ENCODE results near the gene GNAI3. TPM values are rescaled to one million over a fixed set of nuclear protein-coding genes. Genes with fewer than 3 reads are reported as not detected.

GNAI3 gene
- total and polyA plus RNA-seq, 2 of the 8 experiments (the other 6 are each of a cell fraction or from before 2014, with no cell fraction given), result 4.0 to 9.8 TPM

DNA sequence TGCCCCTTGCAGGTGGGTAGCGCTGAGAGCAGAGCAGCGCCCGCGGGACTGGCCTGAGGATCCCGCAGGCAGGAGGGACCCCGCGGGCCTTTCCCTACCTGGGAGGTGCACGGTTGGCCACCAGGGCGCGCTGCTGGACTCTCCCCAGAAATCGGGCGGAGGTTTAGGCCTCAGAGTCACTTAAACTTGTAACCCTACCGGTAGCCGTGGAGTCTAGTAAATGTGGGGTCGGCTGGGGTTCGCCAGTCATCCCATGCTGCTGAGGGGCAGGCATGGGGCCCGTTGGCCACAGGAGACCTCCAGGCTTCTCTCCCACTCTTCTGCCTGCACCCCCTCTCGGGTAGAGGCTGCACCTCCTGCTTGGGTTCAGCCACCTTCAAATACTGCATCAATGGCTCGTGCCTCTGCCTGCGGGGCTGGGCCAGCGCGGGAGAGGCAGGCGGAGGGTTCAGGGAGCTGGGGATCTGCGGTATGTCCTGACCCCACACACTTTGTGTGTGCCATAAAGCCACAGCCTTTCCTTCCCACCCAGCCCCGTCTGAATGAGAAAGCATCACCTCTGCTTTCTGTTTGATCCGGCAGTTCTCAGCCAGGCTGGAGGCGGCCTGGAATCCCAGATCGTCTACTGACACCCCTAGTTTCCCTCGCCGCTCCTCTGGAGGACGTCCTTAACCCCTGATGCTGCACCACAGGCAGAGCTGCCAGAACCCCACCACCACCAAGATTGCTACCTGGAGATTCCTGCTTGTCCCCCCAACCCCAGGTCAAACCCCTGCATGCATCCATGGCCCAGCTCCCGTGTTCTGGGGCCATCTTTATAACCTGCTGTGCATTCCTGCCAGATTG, 95.2 kb downstream of the GNAI3 start (continued):
- TF ChIP-seq, protein P1, sequence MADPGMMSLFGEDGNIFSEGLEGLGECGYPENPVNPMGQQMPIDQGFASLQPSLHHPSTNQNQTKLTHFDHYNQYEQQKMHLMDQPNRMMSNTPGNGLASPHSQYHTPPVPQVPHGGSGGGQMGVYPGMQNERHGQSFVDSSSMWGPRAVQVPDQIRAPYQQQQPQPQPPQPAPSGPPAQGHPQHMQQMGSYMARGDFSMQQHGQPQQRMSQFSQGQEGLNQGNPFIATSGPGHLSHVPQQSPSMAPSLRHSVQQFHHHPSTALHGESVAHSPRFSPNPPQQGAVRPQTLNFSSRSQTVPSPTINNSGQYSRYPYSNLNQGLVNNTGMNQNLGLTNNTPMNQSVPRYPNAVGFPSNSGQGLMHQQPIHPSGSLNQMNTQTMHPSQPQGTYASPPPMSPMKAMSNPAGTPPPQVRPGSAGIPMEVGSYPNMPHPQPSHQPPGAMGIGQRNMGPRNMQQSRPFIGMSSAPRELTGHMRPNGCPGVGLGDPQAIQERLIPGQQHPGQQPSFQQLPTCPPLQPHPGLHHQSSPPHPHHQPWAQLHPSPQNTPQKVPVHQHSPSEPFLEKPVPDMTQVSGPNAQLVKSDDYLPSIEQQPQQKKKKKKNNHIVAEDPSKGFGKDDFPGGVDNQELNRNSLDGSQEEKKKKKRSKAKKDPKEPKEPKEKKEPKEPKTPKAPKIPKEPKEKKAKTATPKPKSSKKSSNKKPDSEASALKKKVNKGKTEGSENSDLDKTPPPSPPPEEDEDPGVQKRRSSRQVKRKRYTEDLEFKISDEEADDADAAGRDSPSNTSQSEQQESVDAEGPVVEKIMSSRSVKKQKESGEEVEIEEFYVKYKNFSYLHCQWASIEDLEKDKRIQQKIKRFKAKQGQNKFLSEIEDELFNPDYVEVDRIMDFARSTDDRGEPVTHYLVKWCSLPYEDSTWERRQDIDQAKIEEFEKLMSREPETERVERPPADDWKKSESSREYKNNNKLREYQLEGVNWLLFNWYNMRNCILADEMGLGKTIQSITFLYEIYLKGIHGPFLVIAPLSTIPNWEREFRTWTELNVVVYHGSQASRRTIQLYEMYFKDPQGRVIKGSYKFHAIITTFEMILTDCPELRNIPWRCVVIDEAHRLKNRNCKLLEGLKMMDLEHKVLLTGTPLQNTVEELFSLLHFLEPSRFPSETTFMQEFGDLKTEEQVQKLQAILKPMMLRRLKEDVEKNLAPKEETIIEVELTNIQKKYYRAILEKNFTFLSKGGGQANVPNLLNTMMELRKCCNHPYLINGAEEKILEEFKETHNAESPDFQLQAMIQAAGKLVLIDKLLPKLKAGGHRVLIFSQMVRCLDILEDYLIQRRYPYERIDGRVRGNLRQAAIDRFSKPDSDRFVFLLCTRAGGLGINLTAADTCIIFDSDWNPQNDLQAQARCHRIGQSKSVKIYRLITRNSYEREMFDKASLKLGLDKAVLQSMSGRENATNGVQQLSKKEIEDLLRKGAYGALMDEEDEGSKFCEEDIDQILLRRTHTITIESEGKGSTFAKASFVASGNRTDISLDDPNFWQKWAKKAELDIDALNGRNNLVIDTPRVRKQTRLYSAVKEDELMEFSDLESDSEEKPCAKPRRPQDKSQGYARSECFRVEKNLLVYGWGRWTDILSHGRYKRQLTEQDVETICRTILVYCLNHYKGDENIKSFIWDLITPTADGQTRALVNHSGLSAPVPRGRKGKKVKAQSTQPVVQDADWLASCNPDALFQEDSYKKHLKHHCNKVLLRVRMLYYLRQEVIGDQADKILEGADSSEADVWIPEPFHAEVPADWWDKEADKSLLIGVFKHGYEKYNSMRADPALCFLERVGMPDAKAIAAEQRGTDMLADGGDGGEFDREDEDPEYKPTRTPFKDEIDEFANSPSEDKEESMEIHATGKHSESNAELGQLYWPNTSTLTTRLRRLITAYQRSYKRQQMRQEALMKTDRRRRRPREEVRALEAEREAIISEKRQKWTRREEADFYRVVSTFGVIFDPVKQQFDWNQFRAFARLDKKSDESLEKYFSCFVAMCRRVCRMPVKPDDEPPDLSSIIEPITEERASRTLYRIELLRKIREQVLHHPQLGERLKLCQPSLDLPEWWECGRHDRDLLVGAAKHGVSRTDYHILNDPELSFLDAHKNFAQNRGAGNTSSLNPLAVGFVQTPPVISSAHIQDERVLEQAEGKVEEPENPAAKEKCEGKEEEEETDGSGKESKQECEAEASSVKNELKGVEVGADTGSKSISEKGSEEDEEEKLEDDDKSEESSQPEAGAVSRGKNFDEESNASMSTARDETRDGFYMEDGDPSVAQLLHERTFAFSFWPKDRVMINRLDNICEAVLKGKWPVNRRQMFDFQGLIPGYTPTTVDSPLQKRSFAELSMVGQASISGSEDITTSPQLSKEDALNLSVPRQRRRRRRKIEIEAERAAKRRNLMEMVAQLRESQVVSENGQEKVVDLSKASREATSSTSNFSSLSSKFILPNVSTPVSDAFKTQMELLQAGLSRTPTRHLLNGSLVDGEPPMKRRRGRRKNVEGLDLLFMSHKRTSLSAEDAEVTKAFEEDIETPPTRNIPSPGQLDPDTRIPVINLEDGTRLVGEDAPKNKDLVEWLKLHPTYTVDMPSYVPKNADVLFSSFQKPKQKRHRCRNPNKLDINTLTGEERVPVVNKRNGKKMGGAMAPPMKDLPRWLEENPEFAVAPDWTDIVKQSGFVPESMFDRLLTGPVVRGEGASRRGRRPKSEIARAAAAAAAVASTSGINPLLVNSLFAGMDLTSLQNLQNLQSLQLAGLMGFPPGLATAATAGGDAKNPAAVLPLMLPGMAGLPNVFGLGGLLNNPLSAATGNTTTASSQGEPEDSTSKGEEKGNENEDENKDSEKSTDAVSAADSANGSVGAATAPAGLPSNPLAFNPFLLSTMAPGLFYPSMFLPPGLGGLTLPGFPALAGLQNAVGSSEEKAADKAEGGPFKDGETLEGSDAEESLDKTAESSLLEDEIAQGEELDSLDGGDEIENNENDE (IDR thresholded peaks at IDR 0.05; ENCODE audit: insufficient replicate concordance, low read length), result no peak
- TF ChIP-seq CBX8 (IDR thresholded peaks at IDR 0.05; ENCODE audit: borderline replicate concordance, low read depth, low read length) (no peak), EGR1 (IDR thresholded peaks at IDR 0.05; ENCODE audit: borderline replicate concordance, low read depth, low read length) (no peak), PHF8 (conservative IDR thresholded peaks at IDR 0.05; ENCODE audit: low read depth, low read length) (no peak), GABPA (IDR thresholded peaks at IDR 0.05; ENCODE audit: borderline replicate concordance, insufficient read depth, low read length) (peak; percentile 65; the same call in 1 of the 2 replicates), TEAD4 (IDR thresholded peaks at IDR 0.05; ENCODE audit: low read depth, low read length) (no peak), RBBP5 (IDR thresholded peaks at IDR 0.05; ENCODE audit: borderline replicate concordance, low read depth, low read length) (no peak), GTF2F1 (IDR thresholded peaks at IDR 0.05; ENCODE audit: borderline replicate concordance, low read depth, low read length) (no peak)
- TF ChIP-seq, protein P2, sequence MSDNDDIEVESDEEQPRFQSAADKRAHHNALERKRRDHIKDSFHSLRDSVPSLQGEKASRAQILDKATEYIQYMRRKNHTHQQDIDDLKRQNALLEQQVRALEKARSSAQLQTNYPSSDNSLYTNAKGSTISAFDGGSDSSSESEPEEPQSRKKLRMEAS (IDR thresholded peaks at IDR 0.05), result no peak

Data from H1 (cell line).